ENCODE measurements around the gene UPF2. TPM values are rescaled to one million over a fixed set of nuclear protein-coding genes. Genes with fewer than 3 reads are reported as not detected.
"Not testable (repeated sequence)": the region's sequence is repeated elsewhere in the genome, so short reads cannot be mapped to it uniquely, and the experiment has no call there.

UPF2 gene
- polyA plus RNA-seq, 2 donors: 7.7 to 9.3 TPM

DNA sequence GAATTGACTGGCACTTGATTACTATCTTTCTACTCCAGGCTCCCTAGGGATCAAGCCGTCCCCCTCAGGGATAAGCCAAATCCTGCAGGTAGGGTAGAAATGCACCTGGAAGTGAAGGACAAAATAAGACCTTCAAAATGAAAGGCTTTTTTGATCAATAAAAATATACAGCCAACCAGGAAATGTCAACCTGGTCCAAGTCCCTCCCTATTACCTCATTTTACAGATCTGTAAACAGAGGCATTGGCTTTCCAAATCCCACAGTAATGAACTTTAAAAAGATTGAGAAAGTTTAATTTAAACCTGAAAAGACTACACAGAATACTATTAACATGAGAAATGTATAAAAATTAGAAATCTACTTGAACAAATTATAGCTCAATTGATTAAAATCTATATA, 53.7 kb downstream of the UPF2 start:
- WGBS, 2 donors: 57 to 84% methylated on average over 1 of the region's 1 CpG
- H3K36me3 ChIP-seq (ENCODE audit: control insufficient read depth in 2 of 2, insufficient read depth in 2 of 2, low read length in 1 of 2): peaks cover 5 to 8% of the 10 kb centered on the region in 2 donors
- no peaks in the 10 kb centered on the region for H3K9me3 ChIP-seq (ENCODE audit: control insufficient read depth in 2 of 2, insufficient read depth in 1 of 2, low read depth in 1 of 2, low read length in 1 of 2)
- H3K27me3 ChIP-seq (ENCODE audit: control insufficient read depth in 1 of 2, insufficient read depth in 2 of 2, low read length in 2 of 2): no peaks in the 10 kb centered on the region
- H3K4me3 ChIP-seq (ENCODE audit: low read depth in 1 of 2, low read length in 2 of 2): no peak overlapping the region
- H3K4me1 ChIP-seq (ENCODE audit: control insufficient read depth in 2 of 2, insufficient read depth in 2 of 2, low read length in 1 of 2): no peaks in the 10 kb centered on the region
- no peak overlapping the region for H3K27ac ChIP-seq (ENCODE audit: low read depth in 2 of 2, low read length in 1 of 2)

- Histone ChIP-seq H3K27ac (ENCODE audit: low read depth in 2 of 2, low read length in 1 of 2) (no peak overlapping the region), H3K27me3 (ENCODE audit: control insufficient read depth in 1 of 2, insufficient read depth in 2 of 2, low read length in 2 of 2) (no peaks in the 10 kb centered on the region), H3K9me3 (ENCODE audit: control insufficient read depth in 2 of 2, insufficient read depth in 1 of 2, low read depth in 1 of 2, low read length in 1 of 2) (no peaks in the 10 kb centered on the region), H3K4me3 (ENCODE audit: low read depth in 1 of 2, low read length in 2 of 2) (no peak overlapping the region), H3K36me3 (ENCODE audit: control insufficient read depth in 2 of 2, insufficient read depth in 2 of 2, low read length in 1 of 2) (peaks cover 5% of the 10 kb centered on the region in 2 donors), H3K4me1 (ENCODE audit: control insufficient read depth in 2 of 2, insufficient read depth in 2 of 2, low read length in 1 of 2) (no peaks in the 10 kb centered on the region)
- WGBS, 2 donors: 42 to 45% methylated on average over 7 of the region's 7 CpGs
These were observed 55.9 kb downstream of the UPF2 start for GRCh38 chr10:11986593-11987216.

- WGBS, 2 donors: 96 to 99% methylated on average over 3 of the region's 3 CpGs
- H3K36me3 ChIP-seq (ENCODE audit: control insufficient read depth in 2 of 2, insufficient read depth in 2 of 2, low read length in 1 of 2): peaks cover 0 to 7% of the 10 kb centered on the region in 2 donors
These were observed 60.4 kb downstream of the UPF2 start for GRCh38 chr10:11982253-11982652.

GRCh38 chr10:11975795-11976194, 66.8 kb downstream of the UPF2 start:
- WGBS, 2 donors: 92% methylated on average over 5 of the region's 5 CpGs
- no peaks in the 10 kb centered on the region for H3K9me3 ChIP-seq (ENCODE audit: control insufficient read depth in 2 of 2, insufficient read depth in 1 of 2, low read depth in 1 of 2, low read length in 1 of 2)
- H3K27me3 ChIP-seq (ENCODE audit: control insufficient read depth in 1 of 2, insufficient read depth in 2 of 2, low read length in 2 of 2): no peaks in the 10 kb centered on the region
- no peaks in the 10 kb centered on the region for H3K4me1 ChIP-seq (ENCODE audit: control insufficient read depth in 2 of 2, insufficient read depth in 2 of 2, low read length in 1 of 2)
- peaks cover 0 to 10% of the 10 kb centered on the region in 2 donors for H3K36me3 ChIP-seq (ENCODE audit: control insufficient read depth in 2 of 2, insufficient read depth in 2 of 2, low read length in 1 of 2)
- no peak overlapping the region for H3K4me3 ChIP-seq (ENCODE audit: low read depth in 1 of 2, low read length in 2 of 2)
- no peak overlapping the region for H3K27ac ChIP-seq (ENCODE audit: low read depth in 2 of 2, low read length in 1 of 2)

More at GRCh38 chr10:11982253-11982652, 60.4 kb downstream of the UPF2 start:
- H3K9me3 ChIP-seq (ENCODE audit: control insufficient read depth in 2 of 2, insufficient read depth in 1 of 2, low read depth in 1 of 2, low read length in 1 of 2): no peaks in the 10 kb centered on the region
- H3K27me3 ChIP-seq (ENCODE audit: control insufficient read depth in 1 of 2, insufficient read depth in 2 of 2, low read length in 2 of 2): no peaks in the 10 kb centered on the region
- H3K4me1 ChIP-seq (ENCODE audit: control insufficient read depth in 2 of 2, insufficient read depth in 2 of 2, low read length in 1 of 2): no peaks in the 10 kb centered on the region
- no peak overlapping the region for H3K4me3 ChIP-seq (ENCODE audit: low read depth in 1 of 2, low read length in 2 of 2)
- no peak overlapping the region for H3K27ac ChIP-seq (ENCODE audit: low read depth in 2 of 2, low read length in 1 of 2)

GRCh38 chr10:11972523-11972922, 70.1 kb downstream of the UPF2 start:
- H3K4me3 ChIP-seq (ENCODE audit: low read depth in 1 of 2, low read length in 2 of 2); H3K4me1 ChIP-seq (ENCODE audit: control insufficient read depth in 2 of 2, insufficient read depth in 2 of 2, low read length in 1 of 2); H3K36me3 ChIP-seq (ENCODE audit: control insufficient read depth in 2 of 2, insufficient read depth in 2 of 2, low read length in 1 of 2); H3K9me3 ChIP-seq (ENCODE audit: control insufficient read depth in 2 of 2, insufficient read depth in 1 of 2, low read depth in 1 of 2, low read length in 1 of 2); H3K27ac ChIP-seq (ENCODE audit: low read depth in 2 of 2, low read length in 1 of 2); H3K27me3 ChIP-seq (ENCODE audit: control insufficient read depth in 1 of 2, insufficient read depth in 2 of 2, low read length in 2 of 2): not testable (repeated sequence)
- 92 to 97% methylated on average over 7 of the region's 7 CpGs for WGBS, 2 donors

DNA sequence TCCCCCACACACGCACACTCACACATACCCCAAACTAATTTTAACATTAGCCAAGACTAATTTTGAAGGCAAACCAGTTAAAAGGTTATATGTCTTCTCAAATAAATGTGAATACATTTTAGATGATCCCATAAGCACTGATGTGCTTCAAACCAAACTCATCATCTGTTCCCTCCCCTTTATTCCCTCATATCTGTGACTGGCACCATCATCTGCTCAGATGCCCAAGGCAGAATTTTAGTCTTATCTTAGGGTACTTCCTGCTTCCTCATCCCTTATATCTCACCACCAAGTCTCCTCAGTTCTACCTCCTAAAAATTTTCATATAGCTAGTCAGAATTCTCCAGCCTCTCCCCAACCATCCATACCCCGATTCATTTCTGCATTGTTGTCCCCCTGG, 80.4 kb downstream of the UPF2 start:
- no peaks in the 10 kb centered on the region for H3K9me3 ChIP-seq (ENCODE audit: control insufficient read depth in 2 of 2, insufficient read depth in 1 of 2, low read depth in 1 of 2, low read length in 1 of 2)
- 96 to 97% methylated on average over 2 of the region's 2 CpGs for WGBS, 2 donors
- H3K27ac ChIP-seq (ENCODE audit: low read depth in 2 of 2, low read length in 1 of 2): no peak overlapping the region
- H3K27me3 ChIP-seq (ENCODE audit: control insufficient read depth in 1 of 2, insufficient read depth in 2 of 2, low read length in 2 of 2): no peaks in the 10 kb centered on the region
- peaks cover 6 to 7% of the 10 kb centered on the region in 2 donors for H3K36me3 ChIP-seq (ENCODE audit: control insufficient read depth in 2 of 2, insufficient read depth in 2 of 2, low read length in 1 of 2)
- no peak overlapping the region for H3K4me3 ChIP-seq (ENCODE audit: low read depth in 1 of 2, low read length in 2 of 2)
- no peaks in the 10 kb centered on the region for H3K4me1 ChIP-seq (ENCODE audit: control insufficient read depth in 2 of 2, insufficient read depth in 2 of 2, low read length in 1 of 2)

GRCh38 chr10:11961771-11962170, 80.8 kb downstream of the UPF2 start:
- H3K4me1 ChIP-seq (ENCODE audit: control insufficient read depth in 2 of 2, insufficient read depth in 2 of 2, low read length in 1 of 2): no peaks in the 10 kb centered on the region
- H3K4me3 ChIP-seq (ENCODE audit: low read depth in 1 of 2, low read length in 2 of 2): no peak overlapping the region
- H3K27me3 ChIP-seq (ENCODE audit: control insufficient read depth in 1 of 2, insufficient read depth in 2 of 2, low read length in 2 of 2): no peaks in the 10 kb centered on the region
- peaks cover 6 to 7% of the 10 kb centered on the region in 2 donors for H3K36me3 ChIP-seq (ENCODE audit: control insufficient read depth in 2 of 2, insufficient read depth in 2 of 2, low read length in 1 of 2)
- no peaks in the 10 kb centered on the region for H3K9me3 ChIP-seq (ENCODE audit: control insufficient read depth in 2 of 2, insufficient read depth in 1 of 2, low read depth in 1 of 2, low read length in 1 of 2)
- no peak overlapping the region for H3K27ac ChIP-seq (ENCODE audit: low read depth in 2 of 2, low read length in 1 of 2)
- 83 to 85% methylated on average over 4 of the region's 4 CpGs for WGBS, 2 donors

DNA sequence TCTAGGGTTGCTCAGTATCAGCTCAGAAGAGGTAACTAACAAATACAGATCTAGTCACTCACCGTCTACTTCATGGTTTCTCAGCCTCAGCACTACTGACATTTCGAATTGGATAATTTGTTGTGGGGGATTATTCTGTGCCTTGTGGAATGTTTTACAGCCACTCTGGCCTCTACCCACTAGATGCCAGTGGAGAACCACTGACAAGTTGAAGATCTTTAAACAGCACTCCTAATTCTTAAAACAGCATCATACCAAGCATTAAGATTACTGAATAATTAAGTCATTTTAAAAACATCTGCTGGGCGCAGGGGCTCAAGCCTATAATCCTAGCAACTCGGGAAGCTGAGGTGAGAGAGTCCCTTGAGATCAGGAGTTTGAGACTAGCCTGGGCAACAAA, 82.6 kb downstream of the UPF2 start:
- no peak overlapping the region for H3K4me3 ChIP-seq (ENCODE audit: low read depth in 1 of 2, low read length in 2 of 2)
- no peaks in the 10 kb centered on the region for H3K9me3 ChIP-seq (ENCODE audit: control insufficient read depth in 2 of 2, insufficient read depth in 1 of 2, low read depth in 1 of 2, low read length in 1 of 2)
- 95% methylated on average over 4 of the region's 4 CpGs for WGBS, 2 donors
- no peak overlapping the region for H3K27ac ChIP-seq (ENCODE audit: low read depth in 2 of 2, low read length in 1 of 2)
- H3K4me1 ChIP-seq (ENCODE audit: control insufficient read depth in 2 of 2, insufficient read depth in 2 of 2, low read length in 1 of 2): no peaks in the 10 kb centered on the region
- no peaks in the 10 kb centered on the region for H3K27me3 ChIP-seq (ENCODE audit: control insufficient read depth in 1 of 2, insufficient read depth in 2 of 2, low read length in 2 of 2)
- H3K36me3 ChIP-seq (ENCODE audit: control insufficient read depth in 2 of 2, insufficient read depth in 2 of 2, low read length in 1 of 2): peaks cover 6 to 7% of the 10 kb centered on the region in 2 donors

- 81 to 93% methylated on average over 7 of the region's 7 CpGs for WGBS, 2 donors
- Histone ChIP-seq H3K27me3 (ENCODE audit: control insufficient read depth in 1 of 2, insufficient read depth in 2 of 2, low read length in 2 of 2) (no peaks in the 10 kb centered on the region), H3K4me3 (ENCODE audit: low read depth in 1 of 2, low read length in 2 of 2) (no peak overlapping the region), H3K27ac (ENCODE audit: low read depth in 2 of 2, low read length in 1 of 2) (no peak overlapping the region), H3K9me3 (ENCODE audit: control insufficient read depth in 2 of 2, insufficient read depth in 1 of 2, low read depth in 1 of 2, low read length in 1 of 2) (no peaks in the 10 kb centered on the region), H3K36me3 (ENCODE audit: control insufficient read depth in 2 of 2, insufficient read depth in 2 of 2, low read length in 1 of 2) (peaks cover 6 to 7% of the 10 kb centered on the region in 2 donors), H3K4me1 (ENCODE audit: control insufficient read depth in 2 of 2, insufficient read depth in 2 of 2, low read length in 1 of 2) (no peaks in the 10 kb centered on the region)
These were observed 83.7 kb downstream of the UPF2 start for GRCh38 chr10:11958956-11959355.

- H3K36me3 ChIP-seq (ENCODE audit: control insufficient read depth in 2 of 2, insufficient read depth in 2 of 2, low read length in 1 of 2): peaks cover 0 to 2% of the 10 kb centered on the region in 2 donors
- H3K27me3 ChIP-seq (ENCODE audit: control insufficient read depth in 1 of 2, insufficient read depth in 2 of 2, low read length in 2 of 2): no peaks in the 10 kb centered on the region
- no peaks in the 10 kb centered on the region for H3K9me3 ChIP-seq (ENCODE audit: control insufficient read depth in 2 of 2, insufficient read depth in 1 of 2, low read depth in 1 of 2, low read length in 1 of 2)
- no peak overlapping the region for H3K27ac ChIP-seq (ENCODE audit: low read depth in 2 of 2, low read length in 1 of 2)
- no peak overlapping the region for H3K4me3 ChIP-seq (ENCODE audit: low read depth in 1 of 2, low read length in 2 of 2)
- H3K4me1 ChIP-seq (ENCODE audit: control insufficient read depth in 2 of 2, insufficient read depth in 2 of 2, low read length in 1 of 2): no peaks in the 10 kb centered on the region
- WGBS, 2 donors: 94 to 95% methylated on average over 5 of the region's 5 CpGs
These were observed 90.9 kb downstream of the UPF2 start for GRCh38 chr10:11951695-11952094.

Measured in esophagus (tissue), 2 donors.